Left lung (tissue), 10 donors: ENCODE data around the gene TMC1. TPM values are rescaled to one million over a fixed set of nuclear protein-coding genes. Genes with fewer than 3 reads are reported as not detected.

ENCODE experiments used
- ATAC-seq: fragments of 200-7000 bp; cut with Tn5 transposase; one replicate; pipeline ENCODE4 v1.9.1; 2020; ENCODE audit warnings: moderate library complexity
- DNase-seq, 4 donors: peaks; one replicate each; pipeline ENCODE4 v3.0.0-alpha.2; 2013 to 2020
- H3K27ac ChIP-seq, 2 donors: fragments of 200-600 bp; sonication (generic) in 1 of 2; one replicate each; pipeline versions ENCODE4 v1.5.0 to v1.8.0; 2020 to 2021
- H3K27me3 ChIP-seq, 2 donors: fragments of 200-600 bp; sonication (generic) in 1 of 2; one replicate each; pipeline versions ENCODE4 v1.5.0 to v1.8.0; 2020 to 2021
- H3K36me3 ChIP-seq, 2 donors: fragments of 200-600 bp; sonication (generic) in 1 of 2; one replicate each; pipeline versions ENCODE4 v1.5.0 to v1.8.0; 2020 to 2021
- H3K4me1 ChIP-seq, 2 donors: fragments of 200-600 bp; one replicate each; pipeline ENCODE4 v1.8.0; 2021
- H3K4me3 ChIP-seq, 2 donors: fragments of 200-600 bp; sonication (generic) in 1 of 2; one replicate each; pipeline versions ENCODE4 v1.5.0 to v1.8.0; 2020 to 2021; ENCODE audit warnings: mild to moderate bottlenecking in 1 of 2
- H3K9me3 ChIP-seq, 2 donors: fragments of 200-600 bp; sonication (generic) in 1 of 2; one replicate each; pipeline versions ENCODE4 v1.5.0 to v1.8.0; 2020 to 2021
- CTCF ChIP-seq, 2 donors: fragments of 200-600 bp; sonication (generic) in 1 of 2; IDR thresholded peaks; one replicate each; pipeline versions ENCODE4 v1.5.0 to v1.8.0; 2021; ENCODE audit warnings: antibody characterized with exemption in 2 of 2
- intact Hi-C, 2 donors: fragments of 100-400 bp; cut with DNase I; formaldehyde crosslinking; loops; one replicate each; pipeline versions ENCODE4 v1.11.2 to v1.14.2; 2022
- polyA plus RNA-seq, 6 donors: library from polyadenylated mRNA; unstranded; fragments of 120-200 nt; gene quantifications; one replicate each; pipeline ENCODE4 v1.2.1, GENCODE V29; 2013; ENCODE audit not compliant: insufficient read length in 6 of 6
- total RNA-seq, 2 donors: library from RNA; stranded (reverse); fragmentation: NEBNext Ultra II Directional; extraction: Animal tissue kit (Norgen Biotek cat#: 25700); gene quantifications; one replicate each; pipeline ENCODE4 v1.2.1, GENCODE V29; 2021
- donor health status: DM: no; HTN: yes; CAD: no.
- donor health status: DM: no; HTN: no; CAD: no.

TMC1 gene
- total and polyA plus RNA-seq, 8 donors = 0.26 to 0.81 (median 0.55) TPM; not detected in 1

DNA sequence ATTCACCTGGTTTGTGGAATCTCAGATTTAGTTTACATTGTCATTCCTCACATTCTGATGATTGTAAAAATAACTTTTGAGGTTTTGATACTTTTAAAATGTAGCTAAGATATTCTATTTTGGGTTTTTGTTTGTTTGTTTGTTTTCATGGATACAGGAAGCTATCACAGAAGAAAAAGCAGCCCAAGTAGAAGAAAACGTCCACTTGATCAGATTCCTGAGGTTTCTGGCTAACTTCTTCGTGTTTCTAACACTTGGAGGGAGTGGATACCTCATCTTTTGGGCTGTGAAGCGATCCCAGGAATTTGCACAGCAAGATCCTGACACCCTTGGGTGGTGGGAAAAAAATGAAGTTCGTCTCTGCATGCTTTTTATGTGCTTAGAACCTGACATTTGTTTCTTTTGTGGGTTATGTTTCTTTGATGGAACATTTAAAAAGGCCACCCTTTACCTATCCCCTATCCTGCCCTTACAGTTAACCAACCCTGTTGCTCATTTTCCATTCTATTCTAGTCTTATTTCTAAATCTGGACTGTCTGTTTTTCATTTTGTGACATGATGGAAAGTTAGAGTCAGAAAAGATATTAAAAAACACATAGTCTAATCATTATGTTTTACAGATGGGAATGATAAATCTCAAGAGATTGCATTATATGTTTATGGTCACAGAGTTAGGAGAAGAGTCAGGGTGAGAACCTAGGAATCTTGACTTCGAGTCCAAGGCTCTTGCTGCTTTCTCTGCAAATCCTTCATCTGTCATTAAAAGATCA lies 267.7 kb downstream of the TMC1 start:
- no peak for TF ChIP-seq CTCF (IDR thresholded peaks at IDR 0.05)
- H3K36me3 ChIP-seq = no peaks in the 10 kb centered on the region
- ATAC-seq = no peak

DNA sequence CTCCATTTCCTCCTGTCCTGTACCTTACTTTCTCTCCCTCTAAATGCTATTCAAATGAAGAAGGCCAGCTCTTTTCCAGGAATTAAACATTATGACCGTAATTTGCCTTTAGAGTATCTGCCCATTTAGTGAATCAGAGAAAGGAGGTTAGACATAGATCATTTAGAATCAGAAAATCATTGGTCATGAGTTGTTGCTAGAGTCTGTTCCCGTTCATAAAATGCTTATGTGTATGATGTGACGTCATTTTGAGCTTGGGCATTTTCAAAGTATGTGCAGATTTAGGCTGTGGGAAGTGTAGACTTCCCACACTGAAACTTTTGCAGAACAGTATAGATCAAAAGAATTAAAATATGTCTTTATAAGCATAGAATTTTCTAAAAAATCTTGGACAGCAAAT lies 268.5 kb downstream of the TMC1 start:
- Histone ChIP-seq H3K27ac (no peak overlapping the region), H3K4me3 (no peak overlapping the region), H3K27me3 (no peaks in the 10 kb centered on the region), H3K36me3 (no peaks in the 10 kb centered on the region), H3K9me3 (no peaks in the 10 kb centered on the region), H3K4me1 (no peaks in the 10 kb centered on the region)
- TF ChIP-seq CTCF (IDR thresholded peaks at IDR 0.05) = no peak
- DNase-seq = no peak
- ATAC-seq = no peak
- intact Hi-C loops = no loop called here

More for the DNA sequence above, 267.7 kb downstream of the TMC1 start:
- H3K4me1 ChIP-seq = no peaks in the 10 kb centered on the region
- no peak overlapping the region for H3K4me3 ChIP-seq
- H3K9me3 ChIP-seq = no peaks in the 10 kb centered on the region
- intact Hi-C loops = no loop called here
- no peak for DNase-seq
- H3K27ac ChIP-seq = no peak overlapping the region
- no peaks in the 10 kb centered on the region for H3K27me3 ChIP-seq

GRCh38 chr9:72790989-72791388 lies 269.6 kb downstream of the TMC1 start:
- H3K27me3 ChIP-seq = no peaks in the 10 kb centered on the region
- no peak for TF ChIP-seq CTCF (IDR thresholded peaks at IDR 0.05)
- H3K9me3 ChIP-seq = peaks cover 0 to 6% of the 10 kb centered on the region in 2 donors
- H3K4me1 ChIP-seq = no peaks in the 10 kb centered on the region
- DNase-seq (no peak), ATAC-seq (no peak)
- no peak overlapping the region for H3K27ac ChIP-seq
- no peak overlapping the region for H3K4me3 ChIP-seq
- no peaks in the 10 kb centered on the region for H3K36me3 ChIP-seq
- intact Hi-C loops = no loop called here

GRCh38 chr9:72791436-72791835 lies 270.0 kb downstream of the TMC1 start:
- H3K9me3 ChIP-seq = peaks cover 0 to 9% of the 10 kb centered on the region in 2 donors
- no peaks in the 10 kb centered on the region for H3K4me1 ChIP-seq
- no peak for ATAC-seq
- no peaks in the 10 kb centered on the region for H3K27me3 ChIP-seq
- no peak for TF ChIP-seq CTCF (IDR thresholded peaks at IDR 0.05)
- H3K27ac ChIP-seq = no peak overlapping the region
- intact Hi-C loops = no loop called here
- no peak overlapping the region for H3K4me3 ChIP-seq
- DNase-seq = no peak
- no peaks in the 10 kb centered on the region for H3K36me3 ChIP-seq

DNA sequence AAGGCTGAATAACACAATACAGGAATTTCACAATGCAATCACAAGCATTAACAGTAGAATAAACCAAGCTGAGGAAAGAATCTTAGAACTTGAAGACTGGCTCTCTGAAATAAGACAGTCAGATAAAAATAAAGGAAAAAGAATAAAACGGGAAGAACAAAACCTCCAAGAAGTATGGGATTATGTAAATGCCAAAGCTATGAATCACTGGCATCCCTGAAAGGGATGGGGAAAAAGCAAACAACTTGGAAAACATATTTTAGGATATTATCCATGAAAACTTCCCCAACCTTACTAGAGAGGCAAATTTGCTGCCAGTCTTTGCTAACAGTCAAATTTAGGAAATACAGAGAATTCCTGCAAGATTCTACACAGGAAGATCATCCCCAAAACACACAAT lies 273.5 kb downstream of the TMC1 start:
- DNase-seq = no peak
- Histone ChIP-seq H3K27ac (no peak overlapping the region), H3K4me1 (no peaks in the 10 kb centered on the region), H3K27me3 (no peaks in the 10 kb centered on the region), H3K9me3 (peaks cover 0 to 19% of the 10 kb centered on the region in 2 donors), H3K4me3 (no peak overlapping the region), H3K36me3 (no peaks in the 10 kb centered on the region)
- no peak for ATAC-seq
- no peak for TF ChIP-seq CTCF (IDR thresholded peaks at IDR 0.05)
- intact Hi-C loops = no loop called here
